GM12891 (cell line): ENCODE data around the gene SETBP1.

Experiments
- PAX5 ChIP-seq: IDR thresholded peaks from 2 replicates; pipeline ENCODE4 v1.6.1; 2011; ENCODE audit warnings: low read length, moderate library complexity, mild to moderate bottlenecking; ENCODE audit not compliant: insufficient read depth, severe bottlenecking
- POLR2A ChIP-seq: IDR thresholded peaks from 2 replicates; pipeline ENCODE4 v1.6.1; 2011; ENCODE audit warnings: low read depth, low read length, control low read depth
- POLR2AphosphoS5 ChIP-seq: IDR thresholded peaks from 2 replicates; pipeline ENCODE4 v1.6.1; 2011; ENCODE audit warnings: low read depth, low read length, control low read depth
- TAF1 ChIP-seq: IDR thresholded peaks from 2 replicates; pipeline ENCODE4 v1.6.1; 2011; ENCODE audit warnings: low read depth, low read length, control low read depth

- no peak for TF ChIP-seq PAX5
- no peak for TF ChIP-seq POLR2AphosphoS5
- TF ChIP-seq POLR2A, result no peak
- TF ChIP-seq TAF1, result no peak
These were observed 28.8 kb downstream of the SETBP1 start for GRCh38 chr18:44709307-44710126.
